ENCODE data around the gene GNE.

DNA sequence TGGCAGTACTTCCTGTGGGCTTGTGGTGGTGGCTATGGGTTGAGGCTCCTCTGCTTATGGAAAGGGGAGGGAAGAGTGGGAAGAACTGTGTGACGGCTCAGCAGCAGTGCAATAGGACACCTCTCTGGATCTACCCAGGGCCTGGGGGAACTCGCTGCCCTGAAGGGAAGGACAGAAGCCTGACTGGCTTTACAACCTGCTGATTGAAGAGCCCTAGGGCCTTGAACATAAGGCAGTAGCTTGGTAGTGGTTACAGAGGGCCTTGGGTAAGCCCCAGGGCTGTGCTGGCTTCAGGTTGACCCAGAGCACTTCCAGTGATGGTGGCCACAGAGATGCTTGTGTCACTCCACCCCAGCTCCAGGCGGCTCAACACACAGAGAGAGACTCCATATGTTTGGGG, 83.5 kb downstream of the GNE start:
- TF ChIP-seq, protein P1, sequence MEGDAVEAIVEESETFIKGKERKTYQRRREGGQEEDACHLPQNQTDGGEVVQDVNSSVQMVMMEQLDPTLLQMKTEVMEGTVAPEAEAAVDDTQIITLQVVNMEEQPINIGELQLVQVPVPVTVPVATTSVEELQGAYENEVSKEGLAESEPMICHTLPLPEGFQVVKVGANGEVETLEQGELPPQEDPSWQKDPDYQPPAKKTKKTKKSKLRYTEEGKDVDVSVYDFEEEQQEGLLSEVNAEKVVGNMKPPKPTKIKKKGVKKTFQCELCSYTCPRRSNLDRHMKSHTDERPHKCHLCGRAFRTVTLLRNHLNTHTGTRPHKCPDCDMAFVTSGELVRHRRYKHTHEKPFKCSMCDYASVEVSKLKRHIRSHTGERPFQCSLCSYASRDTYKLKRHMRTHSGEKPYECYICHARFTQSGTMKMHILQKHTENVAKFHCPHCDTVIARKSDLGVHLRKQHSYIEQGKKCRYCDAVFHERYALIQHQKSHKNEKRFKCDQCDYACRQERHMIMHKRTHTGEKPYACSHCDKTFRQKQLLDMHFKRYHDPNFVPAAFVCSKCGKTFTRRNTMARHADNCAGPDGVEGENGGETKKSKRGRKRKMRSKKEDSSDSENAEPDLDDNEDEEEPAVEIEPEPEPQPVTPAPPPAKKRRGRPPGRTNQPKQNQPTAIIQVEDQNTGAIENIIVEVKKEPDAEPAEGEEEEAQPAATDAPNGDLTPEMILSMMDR (conservative IDR thresholded peaks at IDR 0.05) = no peak
- TF ChIP-seq ZFX (IDR thresholded peaks at IDR 0.05) = no peak

Data from C4-2B (cell line).